SKM-1 (cell line): ENCODE results near the gene BTBD7.

Experiments
- DNase-seq: peaks from one replicate; lab custom pipeline; 2025; ENCODE audit not compliant: unreplicated experiment; lab: John Stamatoyannopoulos, UW

BTBD7 gene

DNA sequence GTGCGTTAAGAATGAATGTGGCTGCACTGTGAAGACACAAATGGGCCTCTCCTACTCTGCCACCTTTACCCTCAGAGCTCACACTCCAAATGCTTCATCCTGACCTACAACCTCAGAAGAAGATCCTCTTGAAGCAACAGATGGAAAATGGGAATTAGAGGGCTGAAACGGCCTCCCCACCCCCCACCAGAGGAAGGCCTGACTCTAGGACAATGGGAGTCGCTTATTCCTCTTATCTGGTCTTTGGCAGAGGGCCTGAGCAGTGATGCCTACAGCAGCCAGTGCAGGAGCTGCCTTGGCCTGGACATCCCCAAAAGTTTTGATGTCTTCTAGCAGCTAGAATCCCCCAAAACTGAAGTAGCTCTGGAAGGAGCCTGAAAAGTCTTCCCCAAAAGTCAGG is 29.2 kb downstream of the BTBD7 start:
- DNase-seq, result no peak

DNA sequence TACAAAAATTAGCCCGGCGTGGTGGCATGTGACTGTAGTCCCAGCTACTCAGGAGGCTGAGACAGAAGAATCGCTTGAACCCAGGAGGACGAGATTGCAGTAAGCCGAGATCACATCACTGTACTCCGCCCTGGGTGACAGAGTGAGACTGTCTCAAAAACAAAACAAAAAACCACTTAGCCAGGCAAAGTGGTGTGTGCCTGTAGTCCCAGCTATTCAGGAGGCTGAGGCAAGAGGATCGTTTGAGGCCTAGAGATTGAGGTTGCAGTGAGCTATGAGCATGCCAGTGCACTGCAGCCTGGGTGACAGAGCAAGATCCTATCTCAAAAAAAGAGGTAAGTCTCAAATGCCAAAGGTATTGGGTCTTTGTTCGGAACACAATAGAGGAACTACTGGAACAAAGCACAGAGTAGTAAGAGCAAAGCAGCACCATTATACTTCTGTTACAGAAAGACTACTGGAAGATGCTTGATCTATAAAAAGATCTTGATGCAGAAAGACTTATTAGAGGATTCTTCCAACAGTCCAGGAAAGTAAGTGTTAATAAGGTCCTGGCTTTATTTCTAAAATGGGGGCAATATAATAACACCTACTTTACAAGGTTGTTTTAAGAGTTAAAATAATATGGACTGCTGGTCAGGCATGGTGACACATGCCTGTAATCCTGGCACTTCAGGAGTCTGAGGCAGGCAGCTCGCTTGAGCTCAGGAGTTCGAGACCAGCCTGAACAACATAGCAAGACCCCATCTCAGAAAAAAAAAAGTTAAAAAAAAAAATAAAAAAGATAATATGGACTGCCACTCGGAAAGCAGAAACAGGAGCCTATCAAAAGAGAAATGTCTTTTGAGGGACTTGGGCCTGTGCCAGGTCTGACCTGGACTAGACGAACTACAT is 29.9 kb downstream of the BTBD7 start:
- no peak for DNase-seq

DNA sequence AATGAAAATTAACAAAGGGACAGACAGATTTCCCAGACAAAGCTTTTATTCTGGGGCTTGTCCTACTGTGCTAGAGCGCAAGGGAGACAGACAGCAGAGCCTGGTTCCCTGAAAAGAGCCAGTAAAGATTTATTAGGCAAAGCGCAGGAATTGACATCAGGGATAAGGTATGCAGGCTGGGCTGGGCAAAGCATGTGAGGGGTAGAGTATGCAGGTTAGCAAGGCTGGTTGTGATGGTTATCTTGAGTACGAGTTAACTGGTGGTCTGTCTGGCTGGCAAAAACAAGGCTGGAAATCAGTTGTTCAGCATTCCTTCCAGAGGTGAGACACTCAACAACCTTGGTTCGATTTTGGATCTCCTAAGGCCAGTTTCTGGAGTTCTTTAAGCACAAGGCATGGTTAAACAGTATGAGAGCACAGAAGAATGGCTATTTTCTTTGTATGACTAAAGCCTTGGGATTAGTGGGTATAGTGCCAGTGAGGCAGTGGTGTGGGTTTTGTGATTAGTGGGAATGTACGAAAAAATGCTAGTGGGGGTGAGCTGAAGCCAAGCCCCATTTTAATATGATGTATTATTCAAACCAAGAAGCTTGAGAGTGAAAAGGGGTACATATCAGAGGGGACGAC is 30.9 kb downstream of the BTBD7 start:
- no peak for DNase-seq

DNA sequence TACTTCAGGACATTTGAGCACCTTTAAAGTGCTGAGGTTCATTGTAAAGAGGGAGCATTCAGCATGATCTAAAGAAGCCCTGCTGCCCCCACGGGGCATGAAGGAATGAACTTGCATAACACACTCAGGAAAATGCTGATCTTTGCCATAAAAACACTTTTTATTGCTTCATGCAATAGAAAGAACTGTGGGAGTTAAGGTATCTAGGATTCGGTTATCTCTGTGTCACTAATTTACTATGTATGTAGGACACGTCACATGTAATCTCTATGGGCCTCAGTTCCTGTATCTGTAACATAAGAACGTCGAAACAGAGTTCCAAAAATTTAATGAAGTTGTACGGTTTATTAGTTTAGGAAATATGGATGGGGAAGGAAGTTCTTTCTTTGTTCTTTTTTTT is 33.0 kb downstream of the BTBD7 start:
- no peak for DNase-seq

DNA sequence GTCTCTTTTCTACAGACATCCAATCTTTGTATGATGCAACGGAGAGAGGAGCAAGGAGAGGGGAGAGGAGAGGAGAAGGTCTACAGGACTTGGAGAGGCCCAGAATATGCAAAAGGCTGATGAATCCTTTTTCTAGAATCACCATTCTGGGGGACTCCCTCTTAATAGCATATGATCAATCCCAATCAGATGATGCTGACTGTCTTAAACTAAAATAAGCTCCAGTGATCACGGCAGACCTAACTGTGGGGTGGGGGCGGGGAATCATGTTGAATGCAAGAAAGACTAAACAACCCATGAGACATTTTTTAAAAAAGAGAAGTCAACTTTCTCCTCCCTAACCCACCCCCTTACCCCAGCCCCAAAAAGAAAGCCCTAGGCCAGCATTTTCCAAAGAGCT is 33.4 kb downstream of the BTBD7 start:
- DNase-seq, result no peak

- no peak for DNase-seq
Observed at GRCh38 chr14:93295541-93296220, 37.2 kb downstream of the BTBD7 start.

- no peak for DNase-seq
Observed at GRCh38 chr14:93286212-93286890, 46.5 kb downstream of the BTBD7 start.

GRCh38 chr14:93285044-93285443 is 47.8 kb downstream of the BTBD7 start:
- DNase-seq, result no peak

DNA sequence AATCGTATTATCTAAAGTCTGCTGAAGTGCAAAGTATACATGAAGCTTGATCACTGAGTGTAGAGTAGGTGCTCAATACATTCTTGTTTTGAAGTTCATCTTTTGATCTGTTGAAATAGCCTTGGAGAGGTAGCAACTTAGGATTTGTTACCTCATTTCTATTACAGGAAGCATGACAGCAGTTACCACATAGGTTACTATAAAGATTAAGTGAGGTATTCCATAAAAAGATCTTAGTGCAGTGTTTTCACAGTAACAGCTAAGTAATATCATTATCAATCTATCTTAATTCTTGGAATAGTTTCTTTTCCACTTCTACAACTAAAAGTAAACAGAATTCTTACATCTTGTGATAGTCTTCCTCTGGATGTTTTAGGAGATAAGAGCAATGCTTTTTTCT is 50.9 kb downstream of the BTBD7 start:
- DNase-seq, result peak; percentile 0

GRCh38 chr14:93280743-93281142 is 52.1 kb downstream of the BTBD7 start:
- DNase-seq, result no peak

- DNase-seq, result no peak
Observed at GRCh38 chr14:93276031-93276716, 56.7 kb downstream of the BTBD7 start.

DNA sequence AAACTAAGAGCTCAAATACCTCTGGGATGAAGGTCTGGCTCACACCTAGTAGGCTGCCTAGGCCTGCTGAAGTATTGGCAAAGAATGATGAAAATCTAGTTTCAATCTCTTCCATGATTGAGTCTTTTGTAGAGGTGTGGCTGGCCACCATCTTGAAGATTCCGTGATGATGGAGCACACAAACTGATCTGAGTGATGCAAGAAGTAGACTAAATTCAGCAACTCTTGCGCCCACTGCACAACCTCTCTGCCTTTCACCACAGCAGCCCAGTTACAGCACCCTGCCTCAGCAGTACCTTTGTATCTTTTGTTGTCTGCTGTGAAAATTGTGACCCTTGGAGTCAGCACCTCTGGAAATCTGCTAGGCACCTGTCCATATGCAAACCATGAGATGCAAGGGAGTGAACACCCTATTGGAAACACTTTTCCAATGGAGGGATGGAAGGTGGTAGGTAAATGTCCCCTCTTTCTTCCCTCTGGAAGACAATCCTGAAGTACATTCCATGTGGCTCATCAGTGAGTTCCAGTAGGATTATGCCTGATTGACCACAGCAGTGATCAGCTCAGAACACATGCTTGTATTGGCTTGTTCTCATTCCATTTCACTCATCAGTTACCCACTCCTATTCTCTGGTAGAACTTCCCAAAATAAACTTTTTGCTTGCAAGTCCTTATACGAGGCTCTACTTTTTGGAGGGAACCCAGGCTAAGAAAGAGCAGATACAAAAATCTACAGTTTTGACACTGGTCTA is 58.6 kb downstream of the BTBD7 start:
- DNase-seq, result no peak

DNA sequence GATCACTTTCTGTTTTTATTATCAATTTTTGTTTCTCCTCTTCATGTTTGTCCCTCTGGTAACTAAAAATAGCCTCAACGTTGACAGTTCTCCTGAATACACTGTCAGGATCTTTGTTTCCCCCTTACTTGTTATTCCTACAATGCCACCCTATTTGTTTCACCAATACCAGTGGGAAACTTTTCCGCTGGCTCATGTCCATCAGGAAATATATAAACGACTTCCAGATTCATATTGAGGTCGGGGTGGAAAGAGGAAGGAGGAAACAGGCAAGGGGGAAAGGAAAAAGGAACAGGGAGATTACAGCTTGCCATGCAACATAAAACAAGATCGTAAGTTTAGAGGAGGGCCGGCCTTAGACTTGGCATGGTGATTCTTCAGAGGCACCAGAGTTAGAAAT is 61.7 kb downstream of the BTBD7 start:
- no peak for DNase-seq

DNA sequence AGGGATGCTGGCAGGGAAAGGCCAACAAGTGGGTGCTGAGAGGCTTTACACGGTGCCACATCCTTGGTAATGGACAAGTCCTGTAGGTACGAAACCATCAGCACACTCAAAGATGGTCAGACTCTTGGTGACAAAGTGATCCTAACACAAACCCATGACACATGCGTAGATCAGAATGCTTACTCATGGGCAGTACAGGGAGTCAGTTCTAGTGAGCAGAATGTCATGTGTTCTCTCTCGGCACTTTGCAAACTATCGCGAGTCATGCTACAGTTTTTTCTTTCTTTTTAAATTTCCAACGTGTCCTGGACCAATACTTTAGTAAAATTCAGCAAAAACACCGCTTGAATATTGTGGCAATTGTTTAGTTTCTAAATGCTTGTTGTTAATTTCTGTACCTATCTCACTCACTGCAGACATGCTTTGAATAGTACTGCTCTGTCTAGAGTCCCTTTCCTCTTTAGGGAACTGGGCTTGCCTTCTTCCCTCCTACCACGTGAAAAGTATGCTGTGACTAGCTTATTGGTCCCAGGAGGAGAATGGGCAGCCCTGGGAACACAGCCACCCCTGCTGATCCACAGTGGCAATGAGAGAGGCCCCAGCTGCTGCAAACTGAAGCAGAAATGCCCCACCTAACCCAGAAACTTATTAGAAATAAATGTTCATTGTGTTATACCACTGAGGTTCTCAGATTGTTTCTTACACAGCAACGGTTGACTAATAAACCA is 63.3 kb downstream of the BTBD7 start:
- DNase-seq, result no peak

DNA sequence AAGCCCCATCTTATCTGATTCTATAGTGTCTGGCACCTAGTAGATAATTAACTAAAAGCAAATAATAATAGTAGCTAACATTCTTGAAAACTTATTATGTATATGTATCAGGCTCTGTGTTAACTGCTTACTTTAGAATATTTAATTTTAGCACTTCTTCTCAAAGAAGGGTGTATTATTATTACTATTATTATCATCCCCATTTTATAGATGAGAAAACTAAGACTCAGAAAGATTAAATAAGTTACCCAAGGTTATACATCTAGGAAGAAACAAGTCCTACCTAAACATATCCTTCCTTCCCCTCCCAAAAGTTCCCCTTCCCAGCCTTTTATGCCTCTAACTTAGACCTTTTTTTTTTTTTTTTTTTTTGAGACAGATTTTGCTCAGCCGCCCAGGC is 64.4 kb downstream of the BTBD7 start:
- no peak for DNase-seq

DNA sequence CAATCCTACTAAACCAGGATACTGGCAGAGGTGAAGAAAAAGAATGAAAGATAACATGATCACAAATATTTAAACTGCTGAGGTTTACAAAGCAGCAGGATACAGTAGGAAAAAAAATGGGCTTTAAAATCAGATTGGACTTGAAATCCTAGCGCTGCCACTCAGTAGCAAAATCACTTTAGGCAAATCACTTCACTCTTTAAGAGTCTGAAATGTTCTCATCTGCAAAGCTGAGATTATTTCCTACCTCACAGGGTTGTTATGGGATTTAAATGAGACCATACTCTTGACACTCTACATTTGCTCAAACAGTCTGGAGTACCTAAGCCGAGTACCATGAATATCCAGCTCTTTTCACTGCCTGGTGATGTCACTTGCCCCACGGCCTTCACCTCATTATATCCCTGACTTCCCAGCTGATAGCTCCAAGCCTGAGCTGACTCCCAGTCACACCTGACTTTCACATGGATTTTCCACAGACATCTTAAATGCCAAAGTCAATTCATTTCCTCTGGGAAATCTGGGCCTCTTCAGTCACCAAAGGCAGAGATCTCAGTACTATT is 65.6 kb downstream of the BTBD7 start:
- no peak for DNase-seq

- DNase-seq, result no peak
Observed at GRCh38 chr14:93266127-93266526, 66.7 kb downstream of the BTBD7 start.

DNA sequence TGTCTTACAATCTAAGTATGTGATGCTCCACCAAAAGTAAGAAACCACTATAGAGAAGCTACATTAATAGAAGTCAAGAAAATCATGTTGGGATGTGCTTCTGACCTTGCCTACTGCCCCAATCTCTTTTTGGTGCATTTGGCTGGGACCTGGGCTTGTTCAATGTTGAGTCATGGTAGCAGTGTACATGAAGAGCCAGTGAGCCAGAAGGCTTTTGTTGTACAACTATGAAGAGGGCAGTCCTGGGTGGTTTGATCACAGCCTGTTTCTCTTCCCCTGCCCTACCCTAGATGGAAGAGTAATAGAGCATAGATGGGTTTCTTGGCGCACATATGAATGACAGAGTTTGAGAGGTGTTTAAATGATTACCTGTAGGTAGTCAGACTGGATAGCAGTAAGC is 69.4 kb downstream of the BTBD7 start:
- DNase-seq, result no peak

- DNase-seq, result no peak
Observed at GRCh38 chr14:93262446-93262845, 70.4 kb downstream of the BTBD7 start.
